AG09319 (cell line): ENCODE results near the gene TSPAN4.

Source experiments
- DNase-seq: peaks from one replicate; pipeline ENCODE4 v3.0.0-alpha.2; 2010; ENCODE audit warnings: low read depth; ENCODE audit errors: extremely low read depth
- CTCF ChIP-seq: IDR thresholded peaks from 2 replicates; pipeline ENCODE4 v1.5.1; 2011; ENCODE audit warnings: low read depth, mild to moderate bottlenecking, inconsistent platforms, low read length, moderate library complexity

Gene TSPAN4

DNA sequence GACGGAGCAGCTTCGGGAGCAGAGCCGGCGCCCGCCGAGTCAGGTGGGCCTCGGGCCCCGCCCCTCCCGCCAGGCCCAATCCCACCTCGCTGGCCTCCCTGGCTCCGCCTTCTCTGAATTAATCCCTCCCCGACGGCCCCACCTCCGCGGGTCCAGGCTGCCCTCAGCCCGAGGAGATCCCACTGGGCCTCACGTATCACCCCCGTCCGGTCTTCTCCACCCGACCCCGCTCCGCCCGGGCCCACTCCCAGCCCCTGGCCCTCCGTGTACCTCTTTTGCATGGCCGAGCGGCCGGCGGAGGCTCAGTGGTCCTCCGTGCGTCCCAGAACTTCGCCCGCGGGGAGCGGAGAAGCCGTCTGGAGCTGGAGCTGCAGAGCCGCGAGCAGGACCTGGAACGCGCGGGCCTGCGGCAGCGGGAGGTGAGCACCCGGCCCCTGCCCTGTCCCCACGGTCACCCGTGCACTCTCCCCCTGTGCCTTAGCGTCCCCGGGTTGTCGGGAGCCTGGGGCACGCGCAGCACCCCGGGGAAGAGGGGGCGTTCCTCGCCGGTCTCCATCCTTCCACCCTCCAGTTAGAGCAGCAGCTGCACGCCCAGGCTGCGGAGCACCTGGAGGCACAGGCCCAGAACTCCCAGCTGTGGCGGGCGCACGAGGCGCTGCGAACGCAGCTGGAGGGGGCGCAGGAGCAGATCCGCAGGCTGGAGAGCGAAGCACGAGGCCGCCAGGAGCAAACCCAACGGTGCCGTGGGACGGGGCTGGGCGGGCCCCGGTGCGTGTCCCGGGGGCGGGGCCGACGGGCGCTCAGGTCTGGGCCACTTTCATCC, 12.1 kb upstream of the TSPAN4 start:
- no peak for TF ChIP-seq CTCF
- DNase-seq = no peak

DNA sequence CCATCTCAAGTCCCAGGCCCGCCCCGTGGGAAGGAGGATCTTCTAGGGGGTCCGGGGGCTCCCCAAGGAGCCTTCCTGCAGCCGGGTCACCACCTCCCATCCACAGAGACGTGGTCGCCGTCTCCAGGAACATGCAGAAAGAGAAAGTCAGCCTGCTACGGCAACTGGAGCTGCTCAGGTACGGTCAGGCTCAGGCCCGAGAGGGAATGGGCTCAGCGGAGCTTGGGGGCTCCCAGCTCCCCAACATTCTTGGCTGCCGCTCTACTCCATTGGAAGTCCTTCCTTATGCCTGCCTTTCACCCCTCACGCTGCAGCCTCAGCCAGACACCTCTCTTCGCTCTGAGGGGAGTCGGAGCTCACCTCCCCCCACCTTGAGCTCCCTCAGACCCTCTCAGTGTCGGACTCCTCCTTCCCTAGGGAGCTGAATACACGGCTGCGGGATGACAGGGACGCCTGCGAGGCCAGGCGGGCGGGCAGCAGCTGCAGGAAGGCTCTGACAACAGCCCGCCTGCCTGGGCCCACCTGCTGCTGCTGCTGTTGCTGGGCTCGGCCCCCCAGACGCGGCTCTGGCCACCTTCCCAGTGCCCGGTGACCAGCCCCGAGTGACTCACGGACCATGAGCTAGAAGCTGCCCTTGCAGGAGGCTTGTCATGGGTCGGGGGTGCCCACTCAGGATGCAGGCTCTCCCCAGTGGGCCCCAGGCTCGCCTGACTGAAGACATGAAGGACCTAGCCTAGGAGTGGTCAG, 11.4 kb upstream of the TSPAN4 start:
- DNase-seq = no peak
- no peak for TF ChIP-seq CTCF

- no peak for TF ChIP-seq CTCF
- no peak for DNase-seq
Observed at GRCh38 chr11:831961-832528, 10.6 kb upstream of the TSPAN4 start.

GRCh38 chr11:832529-833113, 10.0 kb upstream of the TSPAN4 start, which contains the start of gene CD151:
TSS of gene CD151 (plus strand) at chr11:832952. CDS start at chr11:836070, 3,118 bp downstream.
- no peak for TF ChIP-seq CTCF
- no peak for DNase-seq

GRCh38 chr11:833114-833791, 9.4 kb upstream of the TSPAN4 start:
- DNase-seq = no peak
- no peak for TF ChIP-seq CTCF

DNA sequence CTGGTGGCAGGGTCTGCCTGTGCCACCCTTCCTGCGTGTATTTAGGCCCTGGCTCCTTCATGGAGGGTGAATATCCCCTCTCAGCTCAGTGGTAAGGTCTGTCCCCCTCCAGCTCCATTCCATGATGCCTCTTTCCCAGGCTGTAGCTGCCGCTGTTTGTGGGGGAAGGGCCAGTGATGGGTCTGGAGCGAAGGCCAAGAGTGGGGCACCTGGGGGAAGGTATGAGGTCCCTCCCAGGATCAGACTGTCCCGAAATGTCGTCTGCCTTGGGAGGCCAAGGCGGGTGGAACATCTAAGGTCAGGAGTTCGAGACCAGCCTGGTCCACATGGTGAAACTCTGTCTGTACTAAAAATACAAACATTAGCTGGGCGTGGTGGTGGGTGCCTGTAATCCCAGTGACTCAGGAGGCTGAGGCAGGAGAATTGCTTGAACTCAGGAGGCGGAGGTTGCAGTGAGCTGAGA, 8.8 kb upstream of the TSPAN4 start:
- DNase-seq = no peak

More for the DNA sequence above, 8.8 kb upstream of the TSPAN4 start:
- TF ChIP-seq CTCF = no peak
